Muscle of leg (tissue), 11 donors: ENCODE measurements around the gene TEX9. TPM values are rescaled to one million over a fixed set of nuclear protein-coding genes. Genes with fewer than 3 reads are reported as not detected.
"Not testable (repeated sequence)": the region's sequence is repeated elsewhere in the genome, so short reads cannot be mapped to it uniquely, and the experiment has no call there.

Source experiments
- DNase-seq: peaks from one replicate; pipeline ENCODE4 v3.0.0; 2013
- H3K27ac ChIP-seq: one replicate; pipeline ENCODE4 v1.5.1; 2013; ENCODE audit warnings: mild to moderate bottlenecking, low read length, control low read depth
- H3K27me3 ChIP-seq: one replicate; pipeline ENCODE4 v1.6.1; 2013; ENCODE audit warnings: low read length; ENCODE audit not compliant: control insufficient read depth, insufficient read depth
- H3K36me3 ChIP-seq: one replicate; pipeline ENCODE4 v1.6.1; 2013; ENCODE audit warnings: low read length; ENCODE audit not compliant: control insufficient read depth, insufficient read depth
- H3K4me1 ChIP-seq: one replicate; pipeline ENCODE4 v1.6.1; 2013; ENCODE audit warnings: low read length; ENCODE audit not compliant: control insufficient read depth, insufficient read depth
- H3K4me3 ChIP-seq: one replicate; pipeline ENCODE4 v1.5.1; 2013; ENCODE audit warnings: low read length, control low read depth
- H3K9me3 ChIP-seq: replicated peaks from 2 replicates; pipeline ENCODE4 v1.6.1; 2013; ENCODE audit warnings: low read depth, low read length; ENCODE audit not compliant: control insufficient read depth
- WGBS: methylation state at CpG from one replicate; pipeline ENCODE4 v1.1.5; 2013; ENCODE audit warnings: missing lambda C conversion rate; ENCODE audit not compliant: insufficient coverage; 5-methylcytosine and 5-hydroxymethylcytosine counted together
- polyA plus RNA-seq, 8 donors: library from polyadenylated mRNA; unstranded; fragments of 120-200 nt; gene quantifications; one replicate each; pipeline versions ENCODE4 v1.2.1 to v1.2.3, GENCODE V29; 2013; ENCODE audit warnings: inconsistent platforms in 1 of 8, low replicate concordance in 1 of 8; ENCODE audit not compliant: insufficient read length in 8 of 8, insufficient read depth in 1 of 8
- total RNA-seq: library from RNA; stranded (reverse); fragments of 120-200 nt; gene quantifications from one replicate; pipeline ENCODE4 v1.2.4, GENCODE V29; 2013

TEX9 gene
- total and polyA plus RNA-seq, 9 donors, result 1.8 to 4.1 (median 1.9) TPM

DNA sequence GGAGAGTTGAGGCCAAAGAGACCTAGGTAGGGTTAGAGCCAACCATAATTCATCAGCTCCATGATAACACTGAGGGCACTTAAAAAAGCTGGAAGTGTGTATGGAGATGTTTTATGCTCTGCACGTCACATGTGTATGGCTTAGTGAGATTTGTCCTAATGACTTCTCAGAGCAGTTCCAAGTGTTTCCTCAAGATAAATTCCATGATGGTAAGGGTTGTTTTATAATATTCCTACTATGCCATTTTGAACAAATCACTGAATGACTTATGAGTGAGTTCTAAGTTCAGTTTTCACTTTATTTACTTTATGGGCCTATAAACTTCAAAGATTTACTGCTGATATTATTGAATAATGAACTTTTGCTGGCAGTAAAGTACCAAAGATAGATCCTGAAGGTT is 28.1 kb downstream of the TEX9 start:
- WGBS, result no CpG with 5 or more reads among the region's 1 CpG
- H3K36me3 ChIP-seq, result no peaks in the 10 kb centered on the region
- no peaks in the 10 kb centered on the region for H3K4me1 ChIP-seq
- DNase-seq, result no peak
- no peak overlapping the region for H3K4me3 ChIP-seq
- H3K27ac ChIP-seq, result no peak overlapping the region
- H3K9me3 ChIP-seq, result no peaks in the 10 kb centered on the region
- no peaks in the 10 kb centered on the region for H3K27me3 ChIP-seq

DNA sequence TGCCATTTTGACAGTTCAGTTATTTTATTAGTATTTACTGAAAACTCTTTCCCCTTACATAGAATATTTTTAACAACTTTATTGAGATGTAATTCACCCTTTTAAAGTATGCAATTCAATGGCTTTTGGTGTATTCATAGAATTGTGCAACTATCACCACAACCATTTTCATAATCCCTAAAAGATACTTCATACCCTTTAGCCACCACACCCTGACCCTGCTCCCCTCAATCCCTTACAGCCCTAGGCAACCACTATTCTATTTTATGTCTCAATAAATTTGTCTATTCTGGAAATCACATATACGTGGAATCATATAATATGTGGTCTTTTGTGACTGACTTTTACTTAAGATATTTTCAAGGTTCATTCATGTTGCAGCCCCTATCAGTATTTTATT is 29.7 kb downstream of the TEX9 start:
- no peak for DNase-seq
- no peaks in the 10 kb centered on the region for H3K36me3 ChIP-seq
- H3K27me3 ChIP-seq, result no peaks in the 10 kb centered on the region
- no peaks in the 10 kb centered on the region for H3K9me3 ChIP-seq
- no peak overlapping the region for H3K27ac ChIP-seq
- no peak overlapping the region for H3K4me3 ChIP-seq
- H3K4me1 ChIP-seq, result no peaks in the 10 kb centered on the region
- no CpG with 5 or more reads among the region's 1 CpG for WGBS

DNA sequence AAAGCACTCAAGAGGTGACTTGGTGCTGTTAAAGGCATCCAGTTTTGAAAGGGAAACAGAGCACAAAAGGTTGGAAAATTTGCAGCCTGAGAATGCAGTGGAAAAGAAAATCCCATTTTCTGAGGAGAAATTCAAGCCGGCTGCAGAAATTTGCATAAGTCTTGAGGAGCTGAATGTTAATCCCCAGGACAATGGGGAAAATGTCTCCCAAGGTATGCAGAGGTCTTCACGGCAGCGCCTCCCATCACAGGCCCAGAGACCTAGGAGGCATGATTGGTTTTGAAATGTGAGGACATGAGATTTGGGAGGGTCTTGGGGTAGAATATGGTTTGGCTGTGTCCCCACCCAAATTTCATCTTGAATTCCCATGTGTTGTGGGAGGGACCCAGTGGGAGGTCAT is 32.1 kb downstream of the TEX9 start:
- H3K27ac ChIP-seq, H3K9me3 ChIP-seq, H3K4me1 ChIP-seq, H3K36me3 ChIP-seq, DNase-seq, H3K27me3 ChIP-seq, H3K4me3 ChIP-seq: not testable (repeated sequence)
- WGBS, result 87% methylated on average over 3 of the region's 3 CpGs

GRCh38 chr15:56399209-56399608 is 34.0 kb downstream of the TEX9 start:
- not testable (repeated sequence) for H3K36me3 ChIP-seq, H3K27ac ChIP-seq, H3K9me3 ChIP-seq, DNase-seq, H3K4me1 ChIP-seq, H3K27me3 ChIP-seq, H3K4me3 ChIP-seq
- WGBS, result 96% methylated on average over 10 of the region's 11 CpGs

GRCh38 chr15:56410721-56411120 is 45.5 kb downstream of the TEX9 start:
- no peak for DNase-seq
- Histone ChIP-seq H3K9me3 (no peaks in the 10 kb centered on the region), H3K36me3 (no peaks in the 10 kb centered on the region), H3K27ac (no peak overlapping the region), H3K27me3 (no peaks in the 10 kb centered on the region), H3K4me3 (no peak overlapping the region), H3K4me1 (no peaks in the 10 kb centered on the region)

GRCh38 chr15:56411122-56411749 is 46.0 kb downstream of the TEX9 start:
- Histone ChIP-seq H3K4me3 (no peak overlapping the region), H3K27me3 (no peaks in the 10 kb centered on the region), H3K4me1 (no peaks in the 10 kb centered on the region), H3K9me3 (no peaks in the 10 kb centered on the region), H3K27ac (no peak overlapping the region), H3K36me3 (no peaks in the 10 kb centered on the region)
- WGBS, result 50% methylated on average over 1 of the region's 2 CpGs
- no peak for DNase-seq

DNA sequence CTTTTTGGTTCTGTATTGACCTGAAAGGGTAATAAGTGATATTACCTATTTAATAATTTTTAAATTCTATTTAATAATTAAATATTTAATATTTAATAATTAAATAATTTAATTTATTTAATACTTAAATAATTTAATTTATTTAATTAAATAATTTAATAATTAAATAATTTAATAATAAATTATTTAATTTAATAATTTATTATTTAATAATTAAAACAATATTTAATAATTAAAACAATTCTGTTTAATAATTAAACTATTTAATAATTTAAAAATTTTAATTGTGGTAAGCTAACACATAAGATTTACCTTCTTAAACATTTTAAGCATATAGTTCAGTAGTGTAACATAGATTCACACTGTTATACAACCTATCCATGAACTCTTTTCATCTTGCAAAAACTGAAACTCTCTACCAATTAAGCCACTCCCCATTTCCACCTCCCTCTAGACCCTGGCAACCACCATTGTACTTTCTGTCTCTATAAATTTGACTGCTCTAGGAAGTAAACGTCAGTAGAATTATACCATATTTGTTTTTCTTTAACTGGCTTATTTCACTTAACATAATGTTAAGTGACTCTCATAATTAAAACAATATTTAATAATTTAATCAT is 48.0 kb downstream of the TEX9 start:
- not testable (repeated sequence) for H3K27me3 ChIP-seq, H3K9me3 ChIP-seq, H3K27ac ChIP-seq, H3K4me3 ChIP-seq, H3K4me1 ChIP-seq, DNase-seq, H3K36me3 ChIP-seq
- no CpG with 5 or more reads among the region's 1 CpG for WGBS

DNA sequence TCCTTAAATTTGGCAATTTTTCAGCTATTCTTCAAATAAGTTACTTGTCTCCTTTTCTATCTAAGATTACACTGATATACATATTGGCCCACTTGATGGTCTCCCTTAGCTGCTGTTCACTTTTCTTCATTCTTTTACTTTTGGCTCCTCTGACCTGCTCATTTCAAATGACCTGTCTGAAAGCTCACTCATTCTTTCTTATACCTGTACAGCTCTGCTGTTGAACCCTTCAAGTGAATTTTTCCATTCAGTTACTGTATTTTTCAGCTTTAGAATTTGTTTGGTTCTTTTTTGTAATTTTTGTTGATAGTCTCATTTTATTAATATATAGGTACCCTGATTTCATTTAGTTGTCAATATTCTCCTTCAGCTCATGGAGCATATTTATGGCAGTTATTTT is 60.0 kb downstream of the TEX9 start:
- no peaks in the 10 kb centered on the region for H3K4me1 ChIP-seq
- no peaks in the 10 kb centered on the region for H3K9me3 ChIP-seq
- DNase-seq, result no peak
- peaks cover 5% of the 10 kb centered on the region for H3K36me3 ChIP-seq
- no peak overlapping the region for H3K4me3 ChIP-seq
- no peak overlapping the region for H3K27ac ChIP-seq
- no peaks in the 10 kb centered on the region for H3K27me3 ChIP-seq

- WGBS, result no CpG with 5 or more reads among the region's 1 CpG
- peak; percentile 12 for DNase-seq
These were observed 60.8 kb downstream of the TEX9 start for GRCh38 chr15:56425976-56426375.

DNA sequence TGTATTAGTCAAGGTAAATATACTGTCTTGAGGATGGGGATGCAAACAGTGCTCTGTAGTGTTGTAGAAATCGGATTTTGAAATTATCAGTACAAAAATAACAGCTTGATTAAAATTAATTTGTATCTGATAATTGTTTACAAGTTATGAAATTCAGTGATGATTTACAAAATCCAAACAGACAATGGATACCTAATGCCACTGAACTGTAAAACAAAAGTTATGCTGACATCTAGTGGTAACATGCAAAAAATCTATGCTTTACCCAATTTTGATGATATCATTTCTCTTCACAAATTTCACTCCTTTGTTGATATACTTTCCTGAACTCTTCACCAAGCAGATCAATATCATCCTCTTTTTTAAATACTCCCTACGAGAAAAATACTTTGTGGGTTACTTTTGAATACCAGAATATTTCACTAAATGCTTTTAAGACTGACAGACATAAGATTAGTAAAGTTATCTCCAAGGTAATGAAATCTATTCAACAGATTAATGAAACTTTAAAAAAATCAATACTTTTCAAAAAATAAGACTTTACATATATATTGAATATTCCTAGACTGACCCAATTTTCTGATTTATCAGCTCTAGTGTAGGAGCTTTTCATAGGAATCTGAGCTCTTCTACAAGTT is 63.7 kb downstream of the TEX9 start:
- Histone ChIP-seq H3K9me3 (no peaks in the 10 kb centered on the region), H3K4me3 (no peak overlapping the region), H3K27me3 (no peaks in the 10 kb centered on the region), H3K4me1 (no peaks in the 10 kb centered on the region), H3K36me3 (peaks cover 5% of the 10 kb centered on the region), H3K27ac (no peak overlapping the region)
- peak; percentile 48 for DNase-seq
- no CpG with 5 or more reads among the region's 2 CpGs for WGBS

More at GRCh38 chr15:56425976-56426375, 60.8 kb downstream of the TEX9 start:
- Histone ChIP-seq H3K9me3 (no peaks in the 10 kb centered on the region), H3K36me3 (peaks cover 5% of the 10 kb centered on the region), H3K4me1 (no peaks in the 10 kb centered on the region), H3K27ac (no peak overlapping the region), H3K27me3 (no peaks in the 10 kb centered on the region), H3K4me3 (no peak overlapping the region)
